Lower lobe of right lung (tissue), 2 donors: ENCODE data around the gene OSBPL3. TPM values are rescaled to one million over a fixed set of nuclear protein-coding genes. Genes with fewer than 3 reads are reported as not detected.
A peak's percentile ranks its signal among the peaks of the same experiment; 100 is the strongest.

ENCODE experiments used
- ATAC-seq, 2 donors: fragments of 200-7000 bp; cut with Tn5 transposase; one replicate each; pipeline ENCODE4 v1.9.1; 2020 to 2022; ENCODE audit warnings: mild to moderate bottlenecking in 2 of 2, moderate library complexity in 2 of 2
- DNase-seq: peaks from one replicate; pipeline ENCODE4 v3.0.0-alpha.2; 2020
- H3K27ac ChIP-seq: fragments of 200-600 bp; one replicate; pipeline ENCODE4 v1.8.0; 2022
- H3K27me3 ChIP-seq: fragments of 200-600 bp; one replicate; pipeline ENCODE4 v1.8.0; 2022; ENCODE audit warnings: low read depth
- H3K36me3 ChIP-seq: fragments of 200-600 bp; one replicate; pipeline ENCODE4 v1.8.0; 2022; ENCODE audit warnings: mild to moderate bottlenecking
- H3K4me1 ChIP-seq: fragments of 200-600 bp; one replicate; pipeline ENCODE4 v1.8.0; 2022
- H3K4me3 ChIP-seq: fragments of 200-600 bp; one replicate; pipeline ENCODE4 v1.8.0; 2022; ENCODE audit warnings: mild to moderate bottlenecking
- H3K9me3 ChIP-seq: fragments of 200-600 bp; one replicate; pipeline ENCODE4 v1.8.0; 2022
- CTCF ChIP-seq: fragments of 200-600 bp; IDR thresholded peaks from one replicate; pipeline ENCODE4 v1.8.0; 2022; ENCODE audit warnings: antibody characterized with exemption, mild to moderate bottlenecking
- intact Hi-C: fragments of 100-400 bp; cut with DNase I; formaldehyde crosslinking; loops from one replicate; pipeline ENCODE4 v1.11.0; 2022
- total RNA-seq: library from RNA; stranded (reverse); fragmentation: NEBNext Ultra II Directional; extraction: Animal tissue kit (Norgen Biotek cat#: 25700); gene quantifications from one replicate; pipeline ENCODE4 v1.2.1, GENCODE V29; 2021
- donor health status: DM: no; HTN: yes; CAD: no; lungs with severe emphysema.

The OSBPL3 gene
- total RNA-seq, 1 donor from 2014 or later: 24.9 TPM

GRCh38 chr7:24959735-24960485, 20.1 kb downstream of the OSBPL3 start:
- H3K36me3 ChIP-seq: no peaks in the 10 kb centered on the region
- no peak overlapping the region for H3K4me3 ChIP-seq
- no peak overlapping the region for H3K27ac ChIP-seq
- ATAC-seq (no peak), DNase-seq (no peak)
- intact Hi-C loops: no loop called here
- TF ChIP-seq CTCF: no peak
- no peaks in the 10 kb centered on the region for H3K9me3 ChIP-seq
- H3K27me3 ChIP-seq: no peaks in the 10 kb centered on the region
- peaks cover 9% of the 10 kb centered on the region for H3K4me1 ChIP-seq

DNA sequence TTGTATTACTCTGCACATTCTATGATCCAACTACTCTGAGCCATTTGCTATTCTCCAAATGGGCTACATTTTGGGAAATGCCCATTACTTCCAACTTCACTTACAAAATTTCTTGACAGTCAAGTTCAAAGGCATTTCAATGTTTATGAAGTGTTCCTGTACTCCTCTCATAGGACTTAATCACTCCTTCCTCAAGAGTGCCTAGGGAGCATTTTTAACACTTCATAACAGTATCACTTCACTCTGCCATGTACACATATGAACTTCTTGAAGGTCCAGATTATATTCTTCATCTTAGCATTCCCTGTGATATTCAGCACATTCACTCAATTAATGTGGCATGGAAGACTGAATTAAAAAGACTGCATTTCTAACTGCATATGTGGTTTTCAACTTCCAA, 21.6 kb downstream of the OSBPL3 start:
- no peak for DNase-seq
- Histone ChIP-seq H3K27ac (no peak overlapping the region), H3K27me3 (no peaks in the 10 kb centered on the region), H3K36me3 (no peaks in the 10 kb centered on the region), H3K9me3 (no peaks in the 10 kb centered on the region), H3K4me3 (no peak overlapping the region), H3K4me1 (peaks cover 9% of the 10 kb centered on the region)
- intact Hi-C loops: no loop called here
- TF ChIP-seq CTCF: no peak
- peak; percentile 71 to 90 for ATAC-seq

DNA sequence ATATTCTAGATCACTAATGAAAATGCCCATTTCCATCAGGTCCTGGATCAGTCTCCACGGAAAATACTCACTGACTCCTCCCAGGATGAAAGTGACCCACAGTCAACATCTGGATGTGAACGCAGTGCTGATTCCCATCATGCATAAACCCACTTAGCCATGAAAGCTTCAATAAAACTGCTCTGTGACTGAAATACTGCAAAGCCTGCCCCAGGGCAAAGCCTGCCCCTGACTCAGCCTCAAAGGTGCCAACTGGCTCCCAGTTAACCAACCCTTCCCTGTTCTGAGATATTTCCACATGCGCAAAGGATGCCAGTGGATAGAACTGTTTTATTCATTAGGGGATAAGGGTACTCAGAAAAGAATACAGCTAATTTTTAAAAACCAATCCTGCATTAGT, 24.0 kb downstream of the OSBPL3 start:
- Histone ChIP-seq H3K4me3 (no peak overlapping the region), H3K9me3 (no peaks in the 10 kb centered on the region), H3K4me1 (peaks cover 6% of the 10 kb centered on the region), H3K36me3 (no peaks in the 10 kb centered on the region), H3K27me3 (no peaks in the 10 kb centered on the region), H3K27ac (no peak overlapping the region)
- intact Hi-C loops: no loop called here
- no peak for ATAC-seq
- no peak for TF ChIP-seq CTCF
- DNase-seq: no peak

DNA sequence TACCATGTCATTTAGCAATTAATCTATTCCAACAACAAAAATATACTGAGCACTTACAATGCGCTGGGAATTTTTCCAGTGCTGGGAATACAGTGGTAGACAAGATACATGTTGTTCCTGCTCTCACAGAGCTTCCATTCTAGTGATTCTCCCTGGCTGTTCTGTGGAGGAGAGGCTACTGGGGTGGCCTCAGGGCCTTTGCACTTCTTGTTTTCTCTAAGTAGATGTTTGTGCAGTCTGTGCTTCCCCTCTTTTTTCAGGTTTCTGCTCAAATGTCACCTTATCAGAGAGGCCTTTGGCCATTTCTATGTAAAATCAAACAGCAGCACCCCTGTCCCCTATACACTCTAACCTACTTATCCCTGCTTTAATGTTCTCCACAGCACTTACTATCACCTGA, 24.7 kb downstream of the OSBPL3 start:
- DNase-seq: no peak
- H3K4me1 ChIP-seq: peaks cover 6% of the 10 kb centered on the region
- TF ChIP-seq CTCF: no peak
- no peak overlapping the region for H3K4me3 ChIP-seq
- ATAC-seq: no peak
- intact Hi-C loops: no loop called here
- H3K9me3 ChIP-seq: no peaks in the 10 kb centered on the region
- no peaks in the 10 kb centered on the region for H3K27me3 ChIP-seq
- H3K27ac ChIP-seq: no peak overlapping the region
- H3K36me3 ChIP-seq: no peaks in the 10 kb centered on the region

GRCh38 chr7:24952464-24952863, 27.5 kb downstream of the OSBPL3 start:
- intact Hi-C loops: no loop called here
- no peak for TF ChIP-seq CTCF
- H3K27me3 ChIP-seq: no peaks in the 10 kb centered on the region
- H3K27ac ChIP-seq: no peak overlapping the region
- no peak overlapping the region for H3K4me3 ChIP-seq
- no peak for ATAC-seq
- no peak for DNase-seq
- H3K4me1 ChIP-seq: no peaks in the 10 kb centered on the region
- H3K36me3 ChIP-seq: no peaks in the 10 kb centered on the region
- H3K9me3 ChIP-seq: no peaks in the 10 kb centered on the region
